SK-N-SH (cell line): ENCODE data around the gene HSF4. TPM values are rescaled to one million over a fixed set of nuclear protein-coding genes. Genes with fewer than 3 reads are reported as not detected.

Experiments used
- CTCF ChIA-PET: fragments of 300-600, 350-600 bp; formaldehyde crosslinking; extraction: SDS; loops from one replicate; lab custom pipeline; 2021; lab: Yijun Ruan, JAX
- POLR2A ChIA-PET: fragments of 350-600 bp; sonication (Branson Sonifier 250); formaldehyde crosslinking; extraction: SDS; loops from one replicate; lab custom pipeline; 2020; ENCODE audit warnings: antibody characterized with exemption, inconsistent platforms; lab: Yijun Ruan, JAX
- DNase-seq: peaks from one replicate; pipeline ENCODE4 v3.0.0; 2012
- H2AFZ ChIP-seq: fragments of 200-600 bp; sonication (generic); 2 replicates; pipeline ENCODE4 v1.8.1; 2016; ENCODE audit warnings: antibody characterized with exemption, mild to moderate bottlenecking, low read depth
- H3F3A ChIP-seq: fragments of 200-600 bp; sonication (generic); replicated peaks from 2 replicates; pipeline ENCODE3; 2016; ENCODE audit warnings: antibody characterized with exemption, mild to moderate bottlenecking; ENCODE audit not compliant: insufficient read depth
- H3K27ac ChIP-seq, 2 experiments: fragments of 200-500 bp in 1 of 2; fragments of 200-600 bp in 1 of 2; sonication (Bioruptor generic) in 1 of 2; sonication (generic), shearing (Covaris generic) in 1 of 2; 2 replicates each; pipeline versions ENCODE4 v1.5.1 to v1.6.1; 2014 to 2016; ENCODE audit warnings: low read depth in 2 of 2, inconsistent platforms in 1 of 2, low read length in 1 of 2, mild to moderate bottlenecking in 1 of 2, mixed read lengths in 1 of 2
- H3K27me3 ChIP-seq: fragments of 200-600 bp; sonication (generic), shearing (Covaris generic); 2 replicates; pipeline ENCODE4 v1.6.1; 2016; ENCODE audit warnings: mixed run types; ENCODE audit not compliant: insufficient read depth
- H3K36me3 ChIP-seq, 2 experiments: fragments of 200-500 bp in 1 of 2; fragments of 200-600 bp in 1 of 2; sonication (Bioruptor generic) in 1 of 2; sonication (generic) in 1 of 2; replicated peaks in 1 of 2; 2 replicates each; pipeline versions ENCODE3 to v1.5.1; 2014 to 2016; ENCODE audit warnings: low read length in 1 of 2, mild to moderate bottlenecking in 1 of 2; ENCODE audit not compliant: insufficient read depth in 2 of 2, control insufficient read depth in 1 of 2
- H3K4me1 ChIP-seq, 2 experiments: fragments of 200-500 bp in 1 of 2; fragments of 200-600 bp in 1 of 2; sonication (Bioruptor generic) in 1 of 2; sonication (generic), shearing (Covaris generic) in 1 of 2; 2 replicates each; pipeline versions ENCODE4 v1.5.1 to v1.6.1; 2014 to 2016; ENCODE audit warnings: low read depth in 1 of 2, low read length in 1 of 2, mixed run types in 1 of 2; ENCODE audit not compliant: insufficient read depth in 2 of 2, control insufficient read depth in 1 of 2
- H3K4me2 ChIP-seq: fragments of 200-600 bp; sonication (generic), shearing (Covaris generic); 2 replicates; pipeline ENCODE4 v1.6.1; 2017; ENCODE audit warnings: mixed run types
- H3K4me3 ChIP-seq, 2 experiments: fragments of 200-500 bp in 1 of 2; fragments of 200-600 bp in 1 of 2; sonication (Bioruptor generic) in 1 of 2; sonication (generic), shearing (Covaris generic) in 1 of 2; 2 replicates each; pipeline versions ENCODE4 v1.5.1 to v1.8.1; 2014 to 2016; ENCODE audit warnings: low read depth in 2 of 2, inconsistent platforms in 1 of 2, low read length in 1 of 2, mild to moderate bottlenecking in 1 of 2, mixed read lengths in 1 of 2, moderate library complexity in 1 of 2
- H3K79me2 ChIP-seq: fragments of 200-600 bp; sonication (generic); 2 replicates; pipeline ENCODE4 v1.8.1; 2017; ENCODE audit warnings: mild to moderate bottlenecking; ENCODE audit not compliant: insufficient read depth
- H3K9ac ChIP-seq: fragments of 200-600 bp; sonication (generic); 2 replicates; pipeline ENCODE4 v1.6.1; 2017; ENCODE audit warnings: mixed run types
- H3K9me2 ChIP-seq: fragments of 200-600 bp; sonication (generic); 2 replicates; pipeline ENCODE4 v1.6.1; 2017; ENCODE audit warnings: mixed run types
- H3K9me3 ChIP-seq: fragments of 200-600 bp; sonication (generic); 2 replicates; pipeline ENCODE4 v1.6.1; 2017; ENCODE audit warnings: mixed run types, mild to moderate bottlenecking, moderate library complexity
- H4K20me1 ChIP-seq: fragments of 200-600 bp; sonication (generic); 2 replicates; pipeline ENCODE4 v1.6.1; 2017; ENCODE audit warnings: mild to moderate bottlenecking, mixed run types; ENCODE audit not compliant: insufficient read depth
- CHD2 ChIP-seq: fragments of 150-350 bp; IDR thresholded peaks from 2 replicates; pipeline ENCODE4 v1.6.1; 2018; ENCODE audit warnings: low read length; ENCODE audit not compliant: partially characterized antibody
- GATA2 ChIP-seq: sonication (generic); formaldehyde crosslinking; IDR thresholded peaks from 2 replicates; pipeline ENCODE4 v1.5.0; 2020; ENCODE audit warnings: mild to moderate bottlenecking, missing genetic modification reagents
- MXI1 ChIP-seq: IDR thresholded peaks from 2 replicates; pipeline ENCODE4 v1.6.1; 2012; ENCODE audit warnings: mild to moderate bottlenecking, low read depth, low read length, improper control_type of control experiment
- NRF1 ChIP-seq: IDR thresholded peaks from 2 replicates; pipeline ENCODE4 v1.6.1; 2012; ENCODE audit warnings: low read depth, mild to moderate bottlenecking, low read length
- RAD21 ChIP-seq: IDR thresholded peaks from 2 replicates; pipeline ENCODE4 v1.6.1; 2012; ENCODE audit warnings: mild to moderate bottlenecking, low read length
- SIN3A ChIP-seq: IDR thresholded peaks from 2 replicates; pipeline ENCODE4 v1.6.1; 2012; ENCODE audit warnings: low read depth, mild to moderate bottlenecking, low read length, moderate library complexity, borderline replicate concordance
- SMC3 ChIP-seq: IDR thresholded peaks from 2 replicates; pipeline ENCODE4 v1.6.1; 2012; ENCODE audit warnings: low read depth, low read length, improper control_type of control experiment
- TEAD4 ChIP-seq: IDR thresholded peaks from 2 replicates; pipeline ENCODE4 v1.4.0; 2012; ENCODE audit warnings: mild to moderate bottlenecking, borderline replicate concordance; ENCODE audit not compliant: insufficient read depth
- USF1 ChIP-seq: IDR thresholded peaks from 2 replicates; pipeline ENCODE4 v1.4.0; 2012; ENCODE audit warnings: low read depth, borderline replicate concordance
- WGBS: methylation state at CpG from one replicate; pipeline ENCODE4 v1.1.6; 2017; ENCODE audit warnings: low lambda C conversion rate; 5-methylcytosine and 5-hydroxymethylcytosine counted together
- polyA plus RNA-seq, 3 experiments: library from polyadenylated mRNA; depleted of rRNA; stranded (reverse); fragments of >200 nt; gene quantifications; 2 replicates each; pipeline ENCODE4 v1.2.3, GENCODE V29; 2012
- TF ChIP-seq, protein P1 (sequence below): fragments of 200-600 bp; sonication (generic); IDR thresholded peaks from 2 replicates; pipeline ENCODE4 v1.6.1; 2017; ENCODE audit warnings: antibody characterized with exemption, mild to moderate bottlenecking, moderate library complexity

HSF4 gene
- polyA plus RNA-seq, 1 of the 3 experiments (the other 2 are of a cell fraction), result 33.4 TPM

- peak overlapping the region; percentile 27 to 32; a peak in 3 of 4 replicates for H3K4me3 ChIP-seq
- no peak overlapping the region for H2AFZ ChIP-seq
- POLR2A ChIA-PET, result interaction anchor here (0.6 to 1.1 kb wide), 3 partner anchors 48 to 161 kb away, joined by 3 to 5 read pairs (median 4); no protein-coding TSS in a partner anchor
These were observed 9.0 kb upstream of the HSF4 start for GRCh38 chr16:67155295-67156142.

DNA sequence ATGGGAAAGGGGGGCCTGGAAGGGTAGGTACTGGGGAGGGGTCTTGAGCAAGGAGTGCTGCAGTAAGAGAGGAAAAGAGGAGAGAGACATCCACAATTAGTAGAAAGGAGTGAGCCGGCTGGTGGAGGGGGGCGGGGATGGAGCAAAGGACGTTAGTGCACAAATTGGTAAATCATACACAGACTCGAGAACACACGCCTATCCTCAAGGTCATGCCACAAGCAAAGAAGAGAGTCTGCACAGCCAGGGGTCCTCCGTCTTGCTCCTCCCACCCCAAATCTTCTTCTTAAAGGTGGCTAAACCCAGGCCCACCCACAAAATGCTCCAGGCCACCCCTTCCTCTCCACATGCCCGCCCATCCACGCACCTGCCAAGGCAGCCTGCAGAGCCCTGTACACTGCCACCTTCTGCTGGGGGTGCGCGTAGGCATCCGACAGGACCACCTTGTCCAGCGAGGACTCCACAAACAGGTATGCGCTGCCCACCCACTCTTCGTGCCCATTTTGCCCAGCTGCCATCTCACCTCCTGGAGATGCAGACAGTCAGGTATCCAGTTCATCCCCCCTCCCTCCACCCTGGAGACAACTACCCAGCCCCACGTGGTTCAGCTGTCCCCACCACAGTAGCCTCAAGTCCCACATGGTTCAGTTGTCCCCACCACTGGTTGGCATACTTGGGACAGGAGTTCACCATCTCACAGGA, 8.3 kb upstream of the HSF4 start:
- Histone ChIP-seq H2AFZ (no peak overlapping the region), H3K4me3 (no peak overlapping the region), H3K27ac (no peak overlapping the region), H3K4me1 (peaks cover 4 to 19% of the 10 kb centered on the region in 2 experiments; a peak in 1 of 4 replicates), H3K9me2 (no peaks in the 10 kb centered on the region), H4K20me1 (peaks cover 26% of the 10 kb centered on the region), H3K4me2 (no peak overlapping the region), H3K9ac (no peak overlapping the region), H3K9me3 (no peaks in the 10 kb centered on the region), H3K36me3 (peaks cover 0 to 4% of the 10 kb centered on the region in 2 experiments), H3F3A (peaks cover 9% of the 10 kb centered on the region), H3K27me3 (no peaks in the 10 kb centered on the region), H3K79me2 (no peaks in the 10 kb centered on the region)
- POLR2A ChIA-PET, result interaction anchor here (1.4 kb wide), 1 partner anchor 139 kb away, joined by 3 read pairs; no protein-coding TSS in a partner anchor
- DNase-seq, result no peak
- 84% methylated on average over 15 of the region's 15 CpGs for WGBS
- TF ChIP-seq TEAD4 (no peak), NRF1 (no peak)
- CTCF ChIA-PET, result interaction anchor here (1.1 to 14.2 kb wide), 23 partner anchors 8 to 261 kb away, joined by 3 to 470 read pairs (median 11); partner anchors contain the start of genes CBFB, CES3, HSF4 and MATCAP1

More at GRCh38 chr16:67155295-67156142, 9.0 kb upstream of the HSF4 start:
- no peaks in the 10 kb centered on the region for H3K9me2 ChIP-seq
- H3K4me2 ChIP-seq, result peak overlapping the region; percentile 65; the same call in 1 of the 2 replicates
- no peaks in the 10 kb centered on the region for H3K27me3 ChIP-seq
- no peaks in the 10 kb centered on the region for H3K9me3 ChIP-seq
- peak; percentile 94 for DNase-seq
- CTCF ChIA-PET, result interaction anchor here (0.6 to 14.2 kb wide), 82 partner anchors 9 to 464 kb away, joined by 3 to 470 read pairs (median 6); partner anchors contain the start of genes CBFB, CES3, CES4A and CIAO2B
- 33% methylated on average over 28 of the region's 74 CpGs for WGBS
- H3K27ac ChIP-seq, result no peak overlapping the region
- peaks cover 4 to 19% of the 10 kb centered on the region in 2 experiments; a peak in 1 of 4 replicates for H3K4me1 ChIP-seq
- no peak overlapping the region for H3K9ac ChIP-seq
- peaks cover 11% of the 10 kb centered on the region for H3F3A ChIP-seq
- H3K79me2 ChIP-seq, result no peaks in the 10 kb centered on the region
- H4K20me1 ChIP-seq, result peaks cover 26% of the 10 kb centered on the region
- TF ChIP-seq CHD2 (peak; percentile 18), MXI1 (peak; percentile 20; the same call in 1 of the 2 replicates), SMC3 (peak; percentile 96), GATA2 (CRISPR knock-in tag) (no peak), NRF1 (peak; percentile 50; the same call in 1 of the 2 replicates), TEAD4 (no peak), RAD21 (peak; percentile 89), USF1 (no peak), SIN3A (peak; percentile 29; the same call in 1 of the 2 replicates)
- TF ChIP-seq, protein P1, sequence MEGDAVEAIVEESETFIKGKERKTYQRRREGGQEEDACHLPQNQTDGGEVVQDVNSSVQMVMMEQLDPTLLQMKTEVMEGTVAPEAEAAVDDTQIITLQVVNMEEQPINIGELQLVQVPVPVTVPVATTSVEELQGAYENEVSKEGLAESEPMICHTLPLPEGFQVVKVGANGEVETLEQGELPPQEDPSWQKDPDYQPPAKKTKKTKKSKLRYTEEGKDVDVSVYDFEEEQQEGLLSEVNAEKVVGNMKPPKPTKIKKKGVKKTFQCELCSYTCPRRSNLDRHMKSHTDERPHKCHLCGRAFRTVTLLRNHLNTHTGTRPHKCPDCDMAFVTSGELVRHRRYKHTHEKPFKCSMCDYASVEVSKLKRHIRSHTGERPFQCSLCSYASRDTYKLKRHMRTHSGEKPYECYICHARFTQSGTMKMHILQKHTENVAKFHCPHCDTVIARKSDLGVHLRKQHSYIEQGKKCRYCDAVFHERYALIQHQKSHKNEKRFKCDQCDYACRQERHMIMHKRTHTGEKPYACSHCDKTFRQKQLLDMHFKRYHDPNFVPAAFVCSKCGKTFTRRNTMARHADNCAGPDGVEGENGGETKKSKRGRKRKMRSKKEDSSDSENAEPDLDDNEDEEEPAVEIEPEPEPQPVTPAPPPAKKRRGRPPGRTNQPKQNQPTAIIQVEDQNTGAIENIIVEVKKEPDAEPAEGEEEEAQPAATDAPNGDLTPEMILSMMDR, result peak; percentile 80
- peaks cover 0 to 4% of the 10 kb centered on the region in 2 experiments for H3K36me3 ChIP-seq
